Measurements from ENCODE around the gene SBNO1.
"Not testable (repeated sequence)": the region's sequence is repeated elsewhere in the genome, so short reads cannot be mapped to it uniquely, and the experiment has no call there.

Gene SBNO1

DNA sequence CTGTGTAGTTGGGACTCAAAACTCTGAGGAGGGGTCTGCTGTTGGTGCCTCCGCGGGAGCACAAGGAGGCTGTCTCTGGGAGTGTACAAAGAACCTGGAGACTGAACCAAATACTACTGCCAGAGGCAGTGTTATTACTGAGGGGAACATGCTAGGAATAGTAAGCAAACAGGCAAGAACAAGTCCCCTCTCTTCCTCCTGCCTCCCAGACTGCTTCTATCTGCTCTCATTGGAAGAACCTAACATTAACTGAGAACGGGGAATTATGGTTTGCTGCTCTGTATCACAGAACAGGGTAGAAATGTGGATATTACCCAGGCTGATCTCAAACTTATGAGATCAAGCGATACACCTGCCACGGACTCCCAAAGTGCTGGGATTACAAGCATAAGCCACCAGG, 14.7 kb upstream of the SBNO1 start:
- H3K9me3 Mint-ChIP-seq = no peaks in the 10 kb centered on the region
- H3K4me3 Mint-ChIP-seq = no peak overlapping the region
- H3K4me1 Mint-ChIP-seq (ENCODE audit: low read depth) = peaks cover 7% of the 10 kb centered on the region
- no peak overlapping the region for H3K27ac Mint-ChIP-seq
- DNase-seq (ENCODE audit: low spot score) = no peak
- no peaks in the 10 kb centered on the region for H3K27me3 Mint-ChIP-seq (ENCODE audit: low read depth)
- no peaks in the 10 kb centered on the region for H3K36me3 Mint-ChIP-seq (ENCODE audit: low read depth)

DNA sequence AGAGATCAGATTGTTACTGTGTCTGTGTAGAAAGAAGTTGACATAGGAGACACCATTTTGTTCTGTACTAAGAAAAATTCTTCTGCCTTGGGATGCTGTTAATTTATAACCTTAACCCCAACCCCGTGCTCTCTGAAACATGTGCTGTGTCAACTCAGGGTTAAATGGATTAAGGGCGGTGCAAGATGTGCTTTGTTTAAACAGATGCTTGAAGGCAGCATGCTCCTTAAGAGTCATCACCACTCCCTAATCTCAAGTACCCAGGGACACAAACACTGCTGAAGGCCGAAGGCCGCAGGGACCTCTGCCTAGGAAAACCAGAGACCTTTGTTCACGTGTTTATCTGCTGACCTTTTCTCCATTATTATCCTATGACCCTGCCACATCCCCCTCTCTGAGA, 7.8 kb upstream of the SBNO1 start:
- H3K27ac Mint-ChIP-seq; H3K4me3 Mint-ChIP-seq; DNase-seq (ENCODE audit: low spot score); H3K36me3 Mint-ChIP-seq (ENCODE audit: low read depth); H3K9me3 Mint-ChIP-seq; H3K4me1 Mint-ChIP-seq (ENCODE audit: low read depth); H3K27me3 Mint-ChIP-seq (ENCODE audit: low read depth): not testable (repeated sequence)

DNA sequence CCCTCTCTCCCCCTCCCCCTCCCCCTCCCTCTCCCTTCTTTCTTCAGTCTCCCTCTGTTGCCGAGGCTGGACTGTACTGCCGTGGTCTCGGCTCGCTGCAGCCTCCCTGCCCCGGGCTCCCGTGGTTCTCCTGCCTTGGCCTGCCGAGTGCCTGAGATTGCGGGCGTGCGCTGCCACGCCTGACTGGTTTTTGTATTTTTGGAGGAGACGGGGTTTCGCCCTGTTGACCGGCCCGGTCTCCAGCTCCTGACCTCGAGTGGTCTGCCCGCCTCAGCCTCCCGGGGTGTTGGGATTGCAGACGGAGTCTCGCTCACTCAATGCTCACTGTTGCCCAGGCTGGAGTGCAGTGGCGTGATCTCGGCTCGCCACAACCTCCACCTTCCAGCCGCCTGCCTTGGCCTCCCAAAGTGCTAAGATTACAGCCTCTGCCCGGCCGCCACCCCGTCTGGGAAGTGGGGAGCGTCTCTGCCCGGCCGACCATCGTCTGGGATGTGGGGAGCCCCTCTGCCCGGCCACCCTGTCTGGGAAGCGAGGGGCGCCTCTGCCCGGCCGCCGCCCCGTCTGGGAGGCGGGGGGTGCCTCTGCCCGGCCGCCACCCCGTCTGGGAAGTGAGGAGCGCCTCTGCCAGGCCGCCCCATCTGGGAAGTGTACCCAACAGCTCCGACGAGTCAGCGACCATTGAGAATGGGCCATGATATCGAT, 7.2 kb upstream of the SBNO1 start:
- H3K36me3 Mint-ChIP-seq (ENCODE audit: low read depth); DNase-seq (ENCODE audit: low spot score); H3K9me3 Mint-ChIP-seq; H3K4me3 Mint-ChIP-seq; H3K4me1 Mint-ChIP-seq (ENCODE audit: low read depth); H3K27me3 Mint-ChIP-seq (ENCODE audit: low read depth); H3K27ac Mint-ChIP-seq: not testable (repeated sequence)

DNA sequence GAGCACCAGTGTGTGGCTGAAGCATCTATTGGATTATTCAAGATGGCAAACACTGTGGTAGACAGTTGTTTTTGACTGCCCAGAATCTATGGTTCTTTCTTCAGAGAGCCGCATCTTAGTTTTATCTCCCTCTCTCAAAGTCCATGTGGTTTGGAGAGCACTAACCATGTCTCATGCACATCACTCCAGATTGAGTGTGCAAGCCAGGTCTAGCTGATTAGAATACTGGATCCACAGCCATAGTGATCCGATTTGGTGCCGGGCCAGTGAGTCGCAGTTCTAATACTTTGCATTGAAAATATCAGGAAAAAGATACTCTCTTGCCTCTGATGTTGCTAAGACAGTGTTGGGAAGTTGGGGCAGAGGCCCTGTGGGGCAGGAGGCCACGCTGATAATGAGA, 4.6 kb upstream of the SBNO1 start:
- Mint-ChIP-seq H3K4me3 (no peak overlapping the region), H3K27me3 (ENCODE audit: low read depth) (no peaks in the 10 kb centered on the region), H3K4me1 (ENCODE audit: low read depth) (peaks cover 5% of the 10 kb centered on the region), H3K9me3 (no peaks in the 10 kb centered on the region), H3K36me3 (ENCODE audit: low read depth) (no peaks in the 10 kb centered on the region), H3K27ac (no peak overlapping the region)
- no peak for DNase-seq (ENCODE audit: low spot score)

DNA sequence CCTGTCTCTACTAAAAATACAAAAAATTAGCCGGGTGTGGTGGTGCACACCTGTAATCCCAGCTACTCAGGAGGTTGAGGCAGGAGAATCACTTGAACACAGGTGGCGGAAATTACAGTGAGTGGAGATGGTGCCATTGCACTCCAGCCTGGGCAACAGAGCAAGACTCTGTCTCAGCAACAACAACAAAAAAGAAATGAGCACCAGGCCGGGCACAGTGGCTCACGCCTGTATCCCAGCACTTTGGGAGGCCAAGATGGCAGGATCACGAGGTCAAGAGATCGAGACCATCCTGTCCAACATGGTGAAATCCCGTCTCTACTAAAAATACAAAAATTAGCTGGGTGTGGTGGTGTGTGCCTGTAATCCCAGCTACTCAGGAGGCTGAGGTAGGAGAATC, 3.8 kb upstream of the SBNO1 start:
- not testable (repeated sequence) for DNase-seq (ENCODE audit: low spot score); H3K27me3 Mint-ChIP-seq (ENCODE audit: low read depth); H3K4me1 Mint-ChIP-seq (ENCODE audit: low read depth); H3K4me3 Mint-ChIP-seq; H3K27ac Mint-ChIP-seq; H3K36me3 Mint-ChIP-seq (ENCODE audit: low read depth); H3K9me3 Mint-ChIP-seq

DNA sequence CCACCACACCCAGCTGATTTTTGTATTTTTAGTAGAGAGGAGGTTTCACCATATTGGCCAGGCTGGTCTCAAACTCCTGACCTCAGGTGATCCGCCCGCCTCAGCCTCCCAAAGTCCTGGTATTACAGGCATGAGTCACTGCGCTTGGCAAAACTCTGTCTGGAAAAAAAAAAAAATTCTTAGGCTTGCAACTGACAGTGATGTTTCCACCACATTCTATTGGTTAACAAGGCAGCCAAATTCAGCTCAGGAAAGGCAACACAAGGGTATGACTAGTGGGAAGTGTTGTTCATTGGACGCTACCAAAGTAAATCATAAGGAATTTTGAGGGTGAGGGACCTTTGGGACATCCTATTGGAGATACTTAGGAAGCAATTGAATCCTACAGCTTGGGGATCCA, 2.9 kb upstream of the SBNO1 start:
- H3K4me1 Mint-ChIP-seq (ENCODE audit: low read depth) = peaks cover 13% of the 10 kb centered on the region
- no peak for DNase-seq (ENCODE audit: low spot score)
- no peaks in the 10 kb centered on the region for H3K27me3 Mint-ChIP-seq (ENCODE audit: low read depth)
- H3K27ac Mint-ChIP-seq = no peak overlapping the region
- H3K9me3 Mint-ChIP-seq = no peaks in the 10 kb centered on the region
- H3K36me3 Mint-ChIP-seq (ENCODE audit: low read depth) = peaks cover 5% of the 10 kb centered on the region
- H3K4me3 Mint-ChIP-seq = no peak overlapping the region

DNA sequence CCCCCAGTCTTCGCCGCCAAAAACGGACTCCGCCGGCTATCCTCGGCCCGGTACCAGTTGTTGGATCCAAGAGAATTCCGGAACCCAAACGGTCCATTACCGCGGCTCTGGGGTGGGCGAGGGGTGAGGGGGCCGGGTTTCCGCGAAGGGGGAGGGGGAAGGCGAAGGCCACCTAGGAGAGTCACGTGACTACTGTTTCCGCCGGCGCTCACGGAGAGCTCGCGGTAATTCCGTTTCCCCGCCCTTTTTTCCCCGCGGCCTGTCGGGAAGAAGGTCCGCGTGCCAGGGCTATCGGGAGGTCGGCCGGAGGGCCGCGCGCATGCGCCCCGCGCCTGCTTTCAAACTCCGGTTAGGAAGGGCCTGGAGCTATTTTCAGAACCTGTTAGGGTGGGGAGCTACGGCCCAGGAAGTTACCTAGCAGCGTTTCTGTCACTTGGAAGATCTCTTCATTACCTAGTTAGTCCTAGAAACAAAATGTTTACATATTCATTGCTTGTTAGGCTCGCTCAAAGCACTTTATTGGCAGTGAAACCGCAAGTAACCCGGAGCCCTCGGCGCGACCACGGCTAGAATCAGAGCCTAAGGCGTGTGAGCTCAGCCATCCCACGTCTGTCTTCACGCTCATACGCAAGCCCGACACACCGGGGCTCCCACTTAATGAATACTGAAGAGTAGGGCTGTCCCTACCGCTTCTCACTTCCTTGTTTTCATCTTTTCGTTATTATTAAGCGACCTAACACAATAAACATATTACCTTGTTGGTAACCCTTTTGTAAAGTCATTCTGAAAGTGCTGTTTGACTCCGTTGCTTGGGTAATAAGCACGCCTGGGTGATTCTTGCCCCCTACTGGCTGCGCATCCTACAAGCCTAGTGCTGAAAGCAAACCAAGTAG, 624 bp upstream of the SBNO1 start:
- H3K4me1 Mint-ChIP-seq (ENCODE audit: low read depth) = peaks cover 13% of the 10 kb centered on the region
- no peaks in the 10 kb centered on the region for H3K9me3 Mint-ChIP-seq
- H3K4me3 Mint-ChIP-seq = peak overlapping the region; percentile 79
- DNase-seq (ENCODE audit: low spot score) = peak; percentile 97
- peak overlapping the region; percentile 93 for H3K27ac Mint-ChIP-seq
- no peaks in the 10 kb centered on the region for H3K27me3 Mint-ChIP-seq (ENCODE audit: low read depth)
- peaks cover 5% of the 10 kb centered on the region for H3K36me3 Mint-ChIP-seq (ENCODE audit: low read depth)

DNA sequence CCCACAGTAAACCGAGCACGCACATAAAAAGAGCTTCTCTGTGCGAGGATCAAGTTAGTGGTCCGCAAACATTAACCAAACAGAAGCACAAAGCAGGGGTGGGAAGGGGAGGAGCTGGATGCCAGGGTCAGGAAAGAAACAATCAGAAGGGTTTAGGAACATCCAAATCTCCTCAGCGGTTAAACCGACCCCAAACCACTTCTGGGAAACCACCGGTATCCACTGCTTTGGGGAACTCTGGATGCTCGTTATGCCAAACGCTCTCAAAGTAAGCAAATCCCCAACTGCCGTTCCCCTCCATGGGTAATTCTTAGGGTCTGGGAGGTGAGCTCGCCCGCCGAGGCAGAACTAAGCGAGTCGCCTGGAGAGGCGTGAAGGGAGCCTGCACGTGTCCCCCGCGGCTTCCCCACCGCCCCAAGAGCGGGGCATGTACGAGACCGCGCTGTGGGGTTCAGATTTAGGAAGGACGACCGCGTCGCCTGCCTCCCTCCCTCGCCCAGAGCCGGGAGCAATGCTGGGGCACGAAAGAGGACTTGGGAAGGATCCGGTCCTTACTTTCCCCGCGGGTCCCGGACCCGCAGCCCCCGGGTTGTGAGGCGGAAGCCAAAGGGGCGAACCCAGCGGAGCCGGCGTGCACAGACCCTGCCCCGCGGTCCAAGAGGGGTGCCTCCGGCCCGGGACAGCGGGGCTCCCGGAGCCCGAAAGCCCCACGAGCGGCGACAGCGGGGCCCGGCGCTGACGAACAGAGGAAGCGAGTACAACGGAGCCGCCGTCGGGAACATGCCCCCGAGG, 711 bp downstream of the SBNO1 start:
- H3K4me1 Mint-ChIP-seq (ENCODE audit: low read depth) = peaks cover 13% of the 10 kb centered on the region
- H3K27ac Mint-ChIP-seq = peak overlapping the region; percentile 88
- DNase-seq (ENCODE audit: low spot score) = peak; percentile 26
- H3K36me3 Mint-ChIP-seq (ENCODE audit: low read depth) = peaks cover 5% of the 10 kb centered on the region
- H3K9me3 Mint-ChIP-seq = no peaks in the 10 kb centered on the region
- H3K27me3 Mint-ChIP-seq (ENCODE audit: low read depth) = no peaks in the 10 kb centered on the region
- peak overlapping the region; percentile 95 for H3K4me3 Mint-ChIP-seq

DNA sequence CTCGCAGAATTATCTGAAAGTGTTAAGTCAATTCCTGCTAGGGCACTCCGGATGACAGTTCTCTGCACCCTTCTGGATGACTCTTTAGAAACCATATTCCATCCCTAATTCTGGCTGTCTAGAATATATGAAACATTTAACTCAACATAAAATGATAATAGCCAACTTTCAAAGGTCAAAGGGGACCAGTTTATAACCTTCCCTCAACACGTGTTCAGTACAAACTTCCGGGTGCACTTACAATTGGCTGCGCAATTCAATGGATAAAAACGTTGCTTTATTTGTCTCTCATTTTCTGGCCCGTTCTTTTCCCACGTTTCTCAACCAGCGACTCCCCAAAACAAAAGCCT, 1.3 kb downstream of the SBNO1 start:
- peaks cover 5% of the 10 kb centered on the region for H3K36me3 Mint-ChIP-seq (ENCODE audit: low read depth)
- no peak for DNase-seq (ENCODE audit: low spot score)

DNA sequence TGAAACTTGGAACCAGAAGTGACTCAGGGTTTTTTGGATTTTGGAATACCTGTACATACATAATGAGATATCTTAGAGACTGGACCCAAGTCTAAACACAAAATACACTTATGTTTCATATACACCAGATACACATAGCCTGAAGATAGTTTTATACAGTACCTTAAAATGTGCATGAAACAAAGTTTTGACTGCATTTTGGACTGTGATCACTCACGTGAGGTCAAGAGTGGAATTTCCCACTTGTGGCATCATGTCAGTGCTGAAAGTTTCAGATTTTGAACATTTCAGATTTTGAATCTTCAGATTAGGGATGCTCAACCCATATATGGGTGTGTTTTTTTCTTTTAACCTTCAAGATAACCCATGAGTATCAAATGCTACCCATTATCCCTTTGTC, 6.6 kb downstream of the SBNO1 start:
- Mint-ChIP-seq H3K27me3 (ENCODE audit: low read depth) (no peaks in the 10 kb centered on the region), H3K36me3 (ENCODE audit: low read depth) (peaks cover 10% of the 10 kb centered on the region), H3K4me1 (ENCODE audit: low read depth) (peaks cover 24% of the 10 kb centered on the region), H3K4me3 (no peak overlapping the region), H3K9me3 (no peaks in the 10 kb centered on the region), H3K27ac (no peak overlapping the region)
- DNase-seq (ENCODE audit: low spot score) = no peak

More for the DNA sequence above, 1.3 kb downstream of the SBNO1 start:
- H3K4me1 Mint-ChIP-seq (ENCODE audit: low read depth) = peaks cover 13% of the 10 kb centered on the region
- H3K27me3 Mint-ChIP-seq (ENCODE audit: low read depth) = no peaks in the 10 kb centered on the region
- H3K9me3 Mint-ChIP-seq = no peaks in the 10 kb centered on the region
- H3K4me3 Mint-ChIP-seq = peak overlapping the region; percentile 95
- H3K27ac Mint-ChIP-seq = peak overlapping the region; percentile 88

DNA sequence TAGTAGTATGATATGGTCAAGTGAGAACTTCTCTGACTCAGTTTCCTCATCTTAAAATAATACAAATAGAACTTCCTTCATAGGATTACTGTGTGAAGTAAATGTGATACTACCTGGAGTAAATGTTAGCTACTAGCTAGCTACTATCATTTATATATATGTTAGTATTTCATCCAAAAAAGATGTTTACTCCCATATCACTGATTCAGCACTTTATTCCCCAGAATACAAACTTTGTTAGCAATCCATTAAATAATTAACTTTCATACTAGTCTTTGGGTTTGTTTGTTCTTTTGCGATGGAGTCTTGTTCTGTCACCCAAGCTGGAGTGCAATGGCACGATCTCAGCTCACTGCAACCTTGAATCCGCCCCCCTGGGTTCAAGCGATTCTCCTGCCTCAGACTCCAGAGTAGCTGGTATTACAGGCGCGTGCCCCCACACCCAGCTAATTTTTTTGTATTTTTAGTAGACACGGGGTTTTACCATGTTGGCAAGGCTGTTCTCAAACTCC, 8.4 kb downstream of the SBNO1 start:
- Mint-ChIP-seq H3K27ac (no peak overlapping the region), H3K36me3 (ENCODE audit: low read depth) (peaks cover 15% of the 10 kb centered on the region), H3K4me1 (ENCODE audit: low read depth) (peaks cover 31% of the 10 kb centered on the region), H3K27me3 (ENCODE audit: low read depth) (no peaks in the 10 kb centered on the region), H3K4me3 (no peak overlapping the region), H3K9me3 (no peaks in the 10 kb centered on the region)
- no peak for DNase-seq (ENCODE audit: low spot score)

DNA sequence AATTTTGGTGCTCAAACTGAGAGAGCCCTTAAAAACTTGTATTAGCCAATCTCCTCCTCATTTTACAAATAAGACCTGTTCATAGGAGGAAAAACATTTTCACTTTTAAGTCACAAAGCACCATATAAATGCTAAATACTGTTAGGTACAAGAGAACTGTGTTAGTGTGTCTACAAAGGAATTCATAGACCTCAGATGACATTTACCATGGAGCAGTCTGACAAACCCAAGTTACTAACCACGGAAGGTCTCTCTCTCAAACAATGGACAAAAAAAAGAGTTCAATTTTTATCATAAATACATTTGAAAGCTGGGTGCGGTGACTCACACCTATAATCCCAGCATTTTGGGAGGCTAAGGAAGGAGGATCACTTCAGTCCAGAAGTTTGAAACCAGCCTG, 10.0 kb downstream of the SBNO1 start:
- Mint-ChIP-seq H3K27me3 (ENCODE audit: low read depth) (no peaks in the 10 kb centered on the region), H3K27ac (peak overlapping the region; percentile 49), H3K4me1 (ENCODE audit: low read depth) (peaks cover 34% of the 10 kb centered on the region), H3K9me3 (no peaks in the 10 kb centered on the region), H3K36me3 (ENCODE audit: low read depth) (peaks cover 18% of the 10 kb centered on the region), H3K4me3 (no peak overlapping the region)
- no peak for DNase-seq (ENCODE audit: low spot score)

DNA sequence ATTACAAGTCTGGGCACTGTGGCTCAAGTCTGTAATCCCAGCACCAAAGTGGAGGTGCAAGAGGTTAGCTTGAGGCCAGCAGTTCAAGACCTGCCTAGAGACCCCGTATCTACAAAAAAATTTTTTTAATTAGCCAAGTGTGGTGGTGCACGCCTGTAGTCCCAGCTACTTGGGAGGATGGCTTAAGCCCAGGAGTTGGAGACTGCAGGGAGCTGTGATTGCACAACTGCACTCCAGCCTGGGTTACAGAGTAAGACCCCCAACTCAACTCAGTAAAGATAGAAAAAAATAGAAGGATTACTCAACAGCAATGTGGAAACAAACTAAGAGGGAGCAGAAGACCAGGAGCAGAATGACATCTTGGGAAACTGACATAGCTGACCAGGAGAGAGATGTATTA, 13.3 kb downstream of the SBNO1 start:
- peaks cover 31% of the 10 kb centered on the region for H3K4me1 Mint-ChIP-seq (ENCODE audit: low read depth)
- peaks cover 23% of the 10 kb centered on the region for H3K36me3 Mint-ChIP-seq (ENCODE audit: low read depth)
- DNase-seq (ENCODE audit: low spot score) = no peak
- no peak overlapping the region for H3K27ac Mint-ChIP-seq
- no peaks in the 10 kb centered on the region for H3K9me3 Mint-ChIP-seq
- no peaks in the 10 kb centered on the region for H3K27me3 Mint-ChIP-seq (ENCODE audit: low read depth)
- H3K4me3 Mint-ChIP-seq = no peak overlapping the region

DNA sequence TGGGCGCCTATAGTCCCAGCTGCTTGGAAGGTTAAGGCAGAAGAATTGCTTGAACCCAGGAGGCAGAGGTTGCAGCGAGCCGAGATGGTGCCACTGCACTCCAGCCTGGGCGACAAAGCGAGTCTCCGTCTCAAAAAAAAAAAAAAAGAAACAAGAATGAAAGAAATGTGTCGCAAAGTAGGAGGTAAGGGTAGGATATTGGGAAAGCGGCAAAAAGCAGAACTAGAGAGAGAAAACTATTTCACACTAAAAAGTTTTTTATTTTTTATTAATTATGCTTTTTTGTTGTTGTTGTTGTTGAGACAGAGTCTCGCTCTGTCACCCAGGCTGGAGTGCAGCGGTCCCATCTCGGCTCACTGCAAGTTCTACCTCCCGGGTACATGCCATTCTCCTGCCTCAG, 17.7 kb downstream of the SBNO1 start:
- H3K36me3 Mint-ChIP-seq (ENCODE audit: low read depth) = peaks cover 36% of the 10 kb centered on the region
- no peaks in the 10 kb centered on the region for H3K9me3 Mint-ChIP-seq
- H3K27me3 Mint-ChIP-seq (ENCODE audit: low read depth) = no peaks in the 10 kb centered on the region
- H3K4me3 Mint-ChIP-seq = no peak overlapping the region
- no peak for DNase-seq (ENCODE audit: low spot score)
- no peak overlapping the region for H3K27ac Mint-ChIP-seq
- H3K4me1 Mint-ChIP-seq (ENCODE audit: low read depth) = peaks cover 8% of the 10 kb centered on the region

Measured in T-helper 2 cell treated with Interferon-gamma antibody and Interleukin-4, amounts not matched to agents 5 μg/mL and 100 μg/mL, for 36 hours (primary cell).